ENCODE data around the gene SUMO3. TPM values are rescaled to one million over a fixed set of nuclear protein-coding genes. Genes with fewer than 3 reads are reported as not detected.

The SUMO3 gene
- total and polyA plus RNA-seq, 10 of the 15 experiments (the other 5 are each of a cell fraction or from before 2014, with no cell fraction given) = 14.3 to 164 (median 89.9) TPM

- BruUV-seq (replicated peaks) = no TSS peak
- FAIRE-seq (no peak), ATAC-seq (no peak), DNase-seq (ENCODE audit: low read depth, low spot score) (no peak)
- no peaks in the 10 kb centered on the region for H4K20me1 ChIP-seq (ENCODE audit: control insufficient read depth, insufficient read depth)
- H3K79me2 ChIP-seq (ENCODE audit: control insufficient read depth, insufficient read depth, low read length) = no peaks in the 10 kb centered on the region
- no peaks in the 10 kb centered on the region for H3K4me1 ChIP-seq (ENCODE audit: control insufficient read depth, insufficient read depth, low read length)
- no peaks in the 10 kb centered on the region for H3K36me3 ChIP-seq (ENCODE audit: control insufficient read depth in 2 of 2, insufficient read depth in 2 of 2, low read length in 1 of 2)
- no peak overlapping the region for H3K27ac ChIP-seq (ENCODE audit: control insufficient read depth, insufficient read depth)
- 64% methylated on average over 22 of the region's 22 CpGs for WGBS (ENCODE audit: insufficient coverage, insufficient replicate concordance, low lambda C conversion rate, missing lambda C conversion rate)
- intact Hi-C loops (cut with micrococcal nuclease; ENCODE audit: unreplicated experiment) (no loop called here), in situ Hi-C loops (cut with MboI) (no loop called here)
- H3K9me3 ChIP-seq (replicated peaks; ENCODE audit: control insufficient read depth, insufficient read depth, low read length) = no peaks in the 10 kb centered on the region
- ChIA-PET CTCF (no interaction called here), POLR2A (no interaction called here), SMC1A (ENCODE audit: uncharacterized antibody, unreplicated experiment) (no interaction called here), RAD21 (ENCODE audit: unreplicated experiment) (no interaction called here)
- TF ChIP-seq RBBP5 (conservative IDR thresholded peaks at IDR 0.05) = no peak
- no peak for TF ChIP-seq ATF7 (IDR thresholded peaks at IDR 0.05; ENCODE audit: low read depth)
- TF ChIP-seq RFX5 (IDR thresholded peaks at IDR 0.05; ENCODE audit: low read depth, low read length) = no peak
- TF ChIP-seq POLR2AphosphoS2 (IDR thresholded peaks at IDR 0.05; ENCODE audit: low read depth, low read length) = no peak
- TF ChIP-seq PML (IDR thresholded peaks at IDR 0.05; ENCODE audit: low read length) = no peak
- TF ChIP-seq SMC3 (IDR thresholded peaks at IDR 0.05; ENCODE audit: borderline replicate concordance, low read length) = no peak
- TF ChIP-seq JUND (IDR thresholded peaks at IDR 0.05; ENCODE audit: low read depth, low read length) = no peak
- TF ChIP-seq NKRF (conservative IDR thresholded peaks at IDR 0.05) = no peak
- no peak for TF ChIP-seq RELA (IDR thresholded peaks at IDR 0.05; ENCODE audit: borderline replicate concordance, partially characterized antibody)
- TF ChIP-seq EP300 (IDR thresholded peaks at IDR 0.05; ENCODE audit: borderline replicate concordance in 1 of 2, control insufficient read depth in 1 of 2, low read depth in 2 of 2, low read length in 2 of 2) = no peak
- TF ChIP-seq CHD1 (IDR thresholded peaks at IDR 0.05; ENCODE audit: low read depth, low read length) = no peak
- no peak for TF ChIP-seq NFYA (IDR thresholded peaks at IDR 0.05; ENCODE audit: borderline replicate concordance, low read depth, low read length)
- no peak for TF ChIP-seq FOXK2 (IDR thresholded peaks at IDR 0.05)
- TF ChIP-seq TCF3 (IDR thresholded peaks at IDR 0.05; ENCODE audit: borderline replicate concordance, insufficient read depth, low read depth, low read length) = no peak
- no peaks in the 10 kb centered on the region for H3K27me3 ChIP-seq (replicated peaks in 1 of 2; ENCODE audit: control insufficient read depth in 2 of 2, insufficient read depth in 2 of 2, low read length in 1 of 2)
- no peak overlapping the region for H2AFZ ChIP-seq (ENCODE audit: control insufficient read depth, low read depth, low read length)
- H3K9ac ChIP-seq (ENCODE audit: control insufficient read depth, insufficient read depth, low read length) = no peak overlapping the region
- H3K4me2 ChIP-seq (ENCODE audit: control insufficient read depth, insufficient read depth) = no peak overlapping the region
- no peak overlapping the region for H3K4me3 ChIP-seq
Observed at GRCh38 chr21:44759628-44760285, 58.1 kb downstream of the SUMO3 start.
